Lower leg skin (tissue), 3 donors: Measurements from ENCODE around the gene INSRR.

Experiments used
- POLR2A ChIP-seq, 2 donors: fragments of 450-650 bp; IDR thresholded peaks; one replicate each; pipeline ENCODE4 v1.6.1; 2016 to 2017; ENCODE audit warnings: antibody characterized with exemption in 2 of 2, mild to moderate bottlenecking in 1 of 2, moderate library complexity in 1 of 2
- TF ChIP-seq, protein P1 (sequence below), 3 donors: fragments of 450-650 bp; IDR thresholded peaks; one replicate each; pipeline ENCODE4 v1.5.1; 2016; ENCODE audit warnings: antibody characterized with exemption in 3 of 3, mild to moderate bottlenecking in 3 of 3, moderate library complexity in 2 of 3

GRCh38 chr1:156842618-156843300 lies 16.2 kb downstream of the INSRR start:
- TF ChIP-seq, protein P1, sequence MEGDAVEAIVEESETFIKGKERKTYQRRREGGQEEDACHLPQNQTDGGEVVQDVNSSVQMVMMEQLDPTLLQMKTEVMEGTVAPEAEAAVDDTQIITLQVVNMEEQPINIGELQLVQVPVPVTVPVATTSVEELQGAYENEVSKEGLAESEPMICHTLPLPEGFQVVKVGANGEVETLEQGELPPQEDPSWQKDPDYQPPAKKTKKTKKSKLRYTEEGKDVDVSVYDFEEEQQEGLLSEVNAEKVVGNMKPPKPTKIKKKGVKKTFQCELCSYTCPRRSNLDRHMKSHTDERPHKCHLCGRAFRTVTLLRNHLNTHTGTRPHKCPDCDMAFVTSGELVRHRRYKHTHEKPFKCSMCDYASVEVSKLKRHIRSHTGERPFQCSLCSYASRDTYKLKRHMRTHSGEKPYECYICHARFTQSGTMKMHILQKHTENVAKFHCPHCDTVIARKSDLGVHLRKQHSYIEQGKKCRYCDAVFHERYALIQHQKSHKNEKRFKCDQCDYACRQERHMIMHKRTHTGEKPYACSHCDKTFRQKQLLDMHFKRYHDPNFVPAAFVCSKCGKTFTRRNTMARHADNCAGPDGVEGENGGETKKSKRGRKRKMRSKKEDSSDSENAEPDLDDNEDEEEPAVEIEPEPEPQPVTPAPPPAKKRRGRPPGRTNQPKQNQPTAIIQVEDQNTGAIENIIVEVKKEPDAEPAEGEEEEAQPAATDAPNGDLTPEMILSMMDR (IDR thresholded peaks at IDR 0.05), result no peak
- no peak for TF ChIP-seq POLR2A (IDR thresholded peaks at IDR 0.05)
